GM19193 (cell line): ENCODE results near the gene MYL11.

ENCODE experiments used
- POLR2A ChIP-seq: IDR thresholded peaks from 4 replicates; pipeline ENCODE4 v1.6.1; 2011; ENCODE audit not compliant: insufficient read depth, insufficient read length; ENCODE audit errors: extremely low read depth

The MYL11 gene

DNA sequence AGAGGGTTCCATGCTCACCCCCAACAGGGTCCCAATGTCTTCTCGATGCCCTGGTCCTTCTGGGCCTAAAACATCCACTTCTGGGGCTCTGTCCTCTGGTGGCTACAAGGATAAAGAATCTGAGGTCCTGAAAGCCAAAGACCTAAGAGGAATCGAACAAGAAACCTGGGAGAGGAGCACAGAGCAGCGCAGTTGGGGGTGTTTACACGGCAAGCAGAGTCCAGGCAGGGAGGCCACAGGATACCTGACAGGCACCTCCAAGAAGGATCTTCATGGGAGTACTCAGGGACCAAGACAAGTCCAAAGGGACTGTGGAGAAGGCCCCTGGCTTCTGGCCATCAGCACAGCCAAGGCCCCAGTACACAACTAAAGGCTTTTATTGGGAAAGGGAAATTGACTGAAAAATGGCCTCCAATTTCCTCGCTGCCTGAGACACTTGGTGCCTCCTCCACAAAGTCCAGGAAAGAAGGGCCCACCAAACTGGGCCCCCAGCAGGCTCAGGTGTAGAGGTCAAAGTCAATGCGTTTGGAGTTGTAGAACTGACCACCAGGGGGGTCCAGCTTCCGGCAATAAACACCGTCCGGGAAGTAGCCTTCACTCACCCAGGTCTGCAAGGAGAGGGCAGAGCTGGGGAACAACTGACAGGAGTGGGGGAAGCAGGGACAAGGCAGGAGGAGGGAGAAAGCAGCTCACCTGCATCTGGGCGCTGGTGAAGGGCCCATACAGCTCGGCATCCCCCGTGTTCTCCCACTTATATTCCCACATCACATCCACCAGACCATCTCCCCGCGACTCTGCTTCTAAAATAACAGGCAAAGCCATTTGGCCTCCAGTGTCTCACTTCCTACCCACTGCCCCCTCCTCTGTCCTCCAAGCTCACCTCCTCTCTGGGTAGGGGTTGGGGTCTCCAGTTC is 21.9 kb upstream of the MYL11 start:
- TF ChIP-seq POLR2A, result no peak

- no peak for TF ChIP-seq POLR2A
These were observed 21.0 kb upstream of the MYL11 start for GRCh38 chr16:30353438-30354129.

- TF ChIP-seq POLR2A, result no peak
These were observed 20.0 kb upstream of the MYL11 start for GRCh38 chr16:30354423-30355143.

GRCh38 chr16:30355144-30355953 is 19.3 kb upstream of the MYL11 start, which contains the start of gene CD2BP2:
TSS of gene CD2BP2 (minus strand) at chr16:30355308. CDS start at chr16:30354681, 627 bp downstream.
- TF ChIP-seq POLR2A, result peak; percentile 68

DNA sequence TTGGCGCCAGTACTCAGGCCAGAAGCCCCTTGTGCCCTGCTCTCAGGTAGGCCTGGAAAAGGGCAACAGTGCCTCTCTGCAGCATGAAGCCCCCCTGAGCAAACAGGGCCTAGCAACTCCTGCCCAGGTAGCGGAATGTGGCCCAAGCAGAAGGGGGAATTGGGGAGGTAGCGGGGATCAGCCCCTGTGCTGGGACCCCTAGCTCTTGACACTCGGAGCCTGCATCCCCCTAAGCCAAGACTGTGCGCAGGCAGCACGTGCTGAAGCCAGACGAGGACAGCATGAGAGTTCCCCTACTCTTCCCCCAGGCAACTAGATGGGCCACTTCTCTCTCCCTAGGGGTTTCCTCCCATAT is 18.7 kb upstream of the MYL11 start:
- TF ChIP-seq POLR2A, result no peak

- TF ChIP-seq POLR2A, result no peak
These were observed 18.1 kb upstream of the MYL11 start for GRCh38 chr16:30356401-30357084.

- no peak for TF ChIP-seq POLR2A
These were observed 17.4 kb upstream of the MYL11 start for GRCh38 chr16:30357085-30357714.

GRCh38 chr16:30357715-30358576 is 16.7 kb upstream of the MYL11 start:
- TF ChIP-seq POLR2A, result no peak

- TF ChIP-seq POLR2A, result no peak
These were observed 16.0 kb upstream of the MYL11 start for GRCh38 chr16:30358577-30358936.

- no peak for TF ChIP-seq POLR2A
These were observed 15.4 kb upstream of the MYL11 start for GRCh38 chr16:30358990-30359870.

DNA sequence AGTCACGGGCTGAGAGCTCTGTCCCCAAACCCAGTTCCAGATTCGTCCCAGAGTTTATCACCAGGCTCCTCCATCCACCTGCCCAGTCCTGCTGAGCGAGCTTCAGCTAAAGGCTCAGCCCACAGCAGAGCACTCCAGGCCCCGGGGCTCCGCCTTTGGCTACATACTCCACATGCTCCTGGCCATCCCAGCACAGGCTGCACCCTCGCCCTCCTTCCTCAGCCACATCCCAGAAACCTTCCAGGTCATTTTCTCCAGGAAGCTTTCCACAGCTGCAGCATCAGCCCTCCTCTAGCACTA is 14.8 kb upstream of the MYL11 start:
- TF ChIP-seq POLR2A, result no peak

DNA sequence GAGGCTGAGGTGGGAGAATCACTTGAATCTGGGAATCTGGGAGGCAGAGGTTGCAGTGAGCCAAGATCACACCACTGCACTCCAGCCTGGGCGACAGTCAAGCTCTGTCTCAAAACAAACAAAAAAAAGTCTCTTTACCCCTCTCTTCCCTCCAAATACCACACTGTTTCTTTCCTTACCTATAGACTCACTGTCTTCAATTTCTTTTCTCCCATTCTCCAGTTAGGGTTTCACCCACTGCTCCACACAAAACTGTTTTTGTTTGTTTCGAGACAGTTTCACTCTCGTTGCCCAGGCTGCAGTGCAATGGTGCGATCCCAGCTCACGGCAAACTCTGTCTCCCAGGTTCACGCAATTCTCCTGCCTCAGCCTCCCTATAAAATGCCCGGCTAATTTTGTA is 13.4 kb upstream of the MYL11 start:
- TF ChIP-seq POLR2A, result no peak

DNA sequence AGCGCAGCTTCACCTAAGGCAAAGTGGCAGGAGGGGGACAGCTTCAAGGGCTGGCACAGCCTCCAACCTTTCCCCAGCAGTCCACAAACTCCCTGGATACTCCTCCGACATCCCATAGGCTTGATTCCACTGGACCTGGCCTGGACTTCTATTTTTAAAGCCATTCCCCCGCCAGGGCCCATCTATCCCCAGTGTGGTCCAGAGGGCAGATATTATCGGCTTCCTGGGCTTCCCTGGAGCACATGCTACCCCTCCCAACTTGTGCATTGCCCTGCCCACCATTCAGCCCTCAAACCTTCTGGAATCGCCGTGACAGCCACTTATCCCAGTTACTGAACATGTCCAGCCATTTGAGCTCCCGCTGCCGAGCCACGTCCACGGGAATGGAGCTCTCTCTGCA is 9.4 kb upstream of the MYL11 start:
- no peak for TF ChIP-seq POLR2A

DNA sequence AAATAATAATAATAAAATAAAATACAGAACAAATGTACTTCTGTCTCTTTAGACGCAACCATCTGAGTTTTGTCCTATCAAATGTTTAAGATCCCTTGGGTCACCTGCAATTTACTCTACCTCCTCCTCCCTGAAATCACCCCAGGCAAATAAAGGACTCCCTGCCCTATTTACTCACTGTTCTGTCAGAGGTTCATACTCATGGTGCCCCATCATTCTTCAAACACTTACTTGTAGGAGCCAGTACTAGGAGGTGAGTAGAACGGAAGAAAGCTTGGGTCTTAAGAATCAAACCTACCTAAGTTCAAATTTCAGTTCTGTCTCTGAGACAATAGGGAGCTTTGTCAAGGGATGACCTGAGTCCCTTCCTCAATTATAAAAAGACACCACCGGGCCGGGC is 8.1 kb upstream of the MYL11 start:
- TF ChIP-seq POLR2A, result no peak
